ENCODE results near the gene TMEM132D. TPM values are rescaled to one million over a fixed set of nuclear protein-coding genes. Genes with fewer than 3 reads are reported as not detected.

TMEM132D gene
- total RNA-seq, 4 donors from 2014 or later: 0.35 TPM; not detected in 3

DNA sequence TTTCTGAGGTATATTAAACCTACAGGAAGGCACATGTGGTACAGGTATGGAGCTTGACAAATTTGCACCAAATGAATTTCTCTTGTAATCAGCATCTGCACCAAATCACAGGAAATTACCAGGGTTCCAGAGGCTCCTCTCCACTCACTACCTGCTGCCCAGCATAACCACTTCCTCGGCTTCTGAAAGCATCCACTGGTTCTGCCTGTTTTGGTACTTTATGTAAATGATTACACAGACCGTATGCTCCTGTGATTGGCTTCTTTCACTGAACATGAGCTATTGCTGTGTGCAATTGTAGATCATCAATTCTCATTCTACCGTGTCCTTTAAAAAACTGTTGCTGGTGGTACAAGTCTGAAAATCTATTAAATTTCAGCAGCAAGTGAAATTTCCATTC is 522.1 kb downstream of the TMEM132D start:
- Histone ChIP-seq H3K27me3 (no peaks in the 10 kb centered on the region), H3K9me3 (no peaks in the 10 kb centered on the region), H3K36me3 (no peaks in the 10 kb centered on the region), H3K4me1 (no peaks in the 10 kb centered on the region), H3K4me3 (no peak overlapping the region), H3K27ac (no peak overlapping the region)
- intact Hi-C loops (cut with DNase I; ENCODE audit: low total_unique reads): no loop called here
- TF ChIP-seq POLR2A (IDR thresholded peaks at IDR 0.05): no peak
- TF ChIP-seq, protein P1, sequence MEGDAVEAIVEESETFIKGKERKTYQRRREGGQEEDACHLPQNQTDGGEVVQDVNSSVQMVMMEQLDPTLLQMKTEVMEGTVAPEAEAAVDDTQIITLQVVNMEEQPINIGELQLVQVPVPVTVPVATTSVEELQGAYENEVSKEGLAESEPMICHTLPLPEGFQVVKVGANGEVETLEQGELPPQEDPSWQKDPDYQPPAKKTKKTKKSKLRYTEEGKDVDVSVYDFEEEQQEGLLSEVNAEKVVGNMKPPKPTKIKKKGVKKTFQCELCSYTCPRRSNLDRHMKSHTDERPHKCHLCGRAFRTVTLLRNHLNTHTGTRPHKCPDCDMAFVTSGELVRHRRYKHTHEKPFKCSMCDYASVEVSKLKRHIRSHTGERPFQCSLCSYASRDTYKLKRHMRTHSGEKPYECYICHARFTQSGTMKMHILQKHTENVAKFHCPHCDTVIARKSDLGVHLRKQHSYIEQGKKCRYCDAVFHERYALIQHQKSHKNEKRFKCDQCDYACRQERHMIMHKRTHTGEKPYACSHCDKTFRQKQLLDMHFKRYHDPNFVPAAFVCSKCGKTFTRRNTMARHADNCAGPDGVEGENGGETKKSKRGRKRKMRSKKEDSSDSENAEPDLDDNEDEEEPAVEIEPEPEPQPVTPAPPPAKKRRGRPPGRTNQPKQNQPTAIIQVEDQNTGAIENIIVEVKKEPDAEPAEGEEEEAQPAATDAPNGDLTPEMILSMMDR (IDR thresholded peaks at IDR 0.05): no peak
- DNase-seq: no peak

DNA sequence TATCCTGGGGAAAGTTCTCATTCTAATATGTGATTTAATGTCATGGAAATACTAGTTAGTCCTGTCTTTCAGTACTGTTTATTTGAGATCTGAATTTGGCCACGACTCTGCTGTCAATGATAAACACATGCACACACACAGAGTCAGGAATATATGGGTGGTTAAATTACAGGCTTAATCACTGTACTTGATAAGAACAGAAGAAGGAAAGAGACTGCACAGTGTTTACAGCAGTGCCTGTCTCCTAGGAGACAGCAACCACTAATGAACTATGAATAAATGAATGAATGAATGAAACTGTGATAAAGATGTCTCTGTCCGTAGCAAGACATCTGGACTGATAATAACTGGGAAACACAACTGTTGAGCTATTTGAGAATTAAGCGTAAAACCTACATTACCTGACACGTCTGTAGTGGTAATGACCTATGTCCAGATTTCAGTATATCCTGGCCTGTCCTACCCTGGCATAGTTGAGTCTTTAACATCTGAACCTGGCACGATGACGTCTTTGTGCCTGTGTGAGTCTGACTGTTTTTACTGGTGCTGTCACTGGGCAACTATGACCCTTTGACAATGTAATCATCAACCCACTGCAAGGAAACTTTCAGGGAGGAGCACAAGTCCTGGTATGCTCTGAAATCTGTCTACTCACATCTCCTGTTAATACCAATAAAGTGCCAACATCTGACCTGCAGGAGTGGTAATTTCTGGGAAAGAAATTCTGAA is 524.6 kb downstream of the TMEM132D start:
- Histone ChIP-seq H3K9me3 (no peaks in the 10 kb centered on the region), H3K4me3 (no peak overlapping the region), H3K27me3 (no peaks in the 10 kb centered on the region), H3K4me1 (no peaks in the 10 kb centered on the region), H3K36me3 (no peaks in the 10 kb centered on the region), H3K27ac (no peak overlapping the region)
- intact Hi-C loops (cut with DNase I; ENCODE audit: low total_unique reads): no loop called here
- DNase-seq: no peak
- TF ChIP-seq POLR2A (IDR thresholded peaks at IDR 0.05): no peak
- TF ChIP-seq, protein P1 (IDR thresholded peaks at IDR 0.05): no peak

DNA sequence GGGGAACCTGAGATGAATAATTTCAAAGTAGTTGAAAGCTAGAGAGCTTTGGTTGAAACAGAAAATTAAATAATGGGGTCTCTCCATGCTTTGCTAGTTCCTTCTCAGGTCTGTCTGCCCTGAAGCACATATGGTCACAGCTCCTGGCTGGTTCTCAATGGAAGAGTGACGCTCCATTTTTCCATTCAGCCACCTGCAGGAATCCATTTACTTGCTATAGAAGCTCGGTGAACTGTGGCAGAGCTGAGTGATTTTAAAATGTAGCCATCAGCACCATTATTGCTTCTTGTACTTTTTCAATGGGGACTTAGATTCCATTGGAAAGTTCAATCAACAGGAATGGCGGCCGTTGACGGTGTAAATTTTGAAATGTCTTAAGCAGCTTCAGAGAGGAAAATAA is 525.3 kb downstream of the TMEM132D start:
- Histone ChIP-seq H3K27me3 (no peaks in the 10 kb centered on the region), H3K9me3 (no peaks in the 10 kb centered on the region), H3K4me1 (no peaks in the 10 kb centered on the region), H3K27ac (no peak overlapping the region), H3K4me3 (no peak overlapping the region), H3K36me3 (no peaks in the 10 kb centered on the region)
- no peak for DNase-seq
- intact Hi-C loops (cut with DNase I; ENCODE audit: low total_unique reads): no loop called here
- TF ChIP-seq, protein P1 (IDR thresholded peaks at IDR 0.05): no peak
- no peak for TF ChIP-seq POLR2A (IDR thresholded peaks at IDR 0.05)

DNA sequence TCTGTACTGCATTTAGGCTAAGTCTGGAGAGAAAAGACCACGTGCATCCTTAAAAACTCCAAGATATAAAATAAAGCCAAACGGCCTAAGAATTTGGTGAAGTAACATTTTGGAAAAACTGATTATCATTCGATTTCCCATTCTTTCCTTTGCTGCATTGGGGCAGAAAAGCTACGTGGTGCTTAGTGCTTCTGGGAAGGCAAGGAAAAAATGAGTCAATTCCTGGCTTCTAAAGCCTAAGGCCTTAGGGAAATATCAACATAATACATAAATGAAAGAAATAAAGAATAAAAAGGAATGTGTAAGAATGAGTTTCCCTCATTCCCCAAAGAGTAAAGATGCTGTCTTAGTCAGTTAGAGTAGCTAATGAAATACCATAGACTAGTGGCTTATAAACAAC is 530.1 kb downstream of the TMEM132D start:
- intact Hi-C loops (cut with DNase I; ENCODE audit: low total_unique reads): no loop called here
- no peaks in the 10 kb centered on the region for H3K27me3 ChIP-seq
- no peaks in the 10 kb centered on the region for H3K4me1 ChIP-seq
- no peaks in the 10 kb centered on the region for H3K36me3 ChIP-seq
- H3K27ac ChIP-seq: no peak overlapping the region
- no peak for DNase-seq
- no peak overlapping the region for H3K4me3 ChIP-seq
- no peak for TF ChIP-seq POLR2A (IDR thresholded peaks at IDR 0.05)
- TF ChIP-seq, protein P1 (IDR thresholded peaks at IDR 0.05): no peak
- H3K9me3 ChIP-seq: no peaks in the 10 kb centered on the region

DNA sequence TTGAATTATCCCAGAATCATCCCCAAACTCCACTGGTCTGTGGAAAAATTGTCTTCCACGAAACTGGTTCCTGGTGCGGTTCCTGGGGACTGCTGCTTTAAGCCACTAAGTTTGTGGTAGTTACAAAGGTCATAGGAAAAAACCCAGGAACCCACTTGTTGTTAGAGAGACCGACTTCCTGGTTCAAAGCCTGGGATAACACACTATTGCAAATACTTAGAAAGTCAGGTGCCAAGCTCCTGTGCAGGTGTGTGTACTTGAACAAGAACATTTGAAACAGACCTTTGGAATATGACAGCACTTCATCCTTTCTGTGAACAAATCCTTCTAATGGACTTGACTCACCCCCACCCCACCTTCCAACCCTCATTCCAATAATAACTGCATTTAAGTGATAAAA is 530.9 kb downstream of the TMEM132D start:
- H3K4me3 ChIP-seq: no peak overlapping the region
- no peaks in the 10 kb centered on the region for H3K27me3 ChIP-seq
- no peak for TF ChIP-seq POLR2A (IDR thresholded peaks at IDR 0.05)
- TF ChIP-seq, protein P1 (IDR thresholded peaks at IDR 0.05): no peak
- no peaks in the 10 kb centered on the region for H3K36me3 ChIP-seq
- no peak overlapping the region for H3K27ac ChIP-seq
- intact Hi-C loops (cut with DNase I; ENCODE audit: low total_unique reads): no loop called here
- H3K9me3 ChIP-seq: no peaks in the 10 kb centered on the region
- H3K4me1 ChIP-seq: no peaks in the 10 kb centered on the region
- no peak for DNase-seq
